SH-SY5Y (cell line): ENCODE results near the gene CCNA2.

ENCODE experiments used
- GATA2 ChIP-seq: IDR thresholded peaks from 2 replicates; pipeline ENCODE4 v1.6.1; 2011; ENCODE audit warnings: mild to moderate bottlenecking, low read depth, low read length
- GATA3 ChIP-seq: IDR thresholded peaks from 2 replicates; pipeline ENCODE4 v1.6.1; 2011; ENCODE audit warnings: low read depth, mild to moderate bottlenecking, low read length, moderate library complexity

- TF ChIP-seq GATA3: no peak
- no peak for TF ChIP-seq GATA2
Observed at GRCh38 chr4:121769341-121769740, 54.3 kb downstream of the CCNA2 start.
